Measurements from ENCODE around the gene TNS3.
"Not testable (repeated sequence)": the region's sequence is repeated elsewhere in the genome, so short reads cannot be mapped to it uniquely, and the experiment has no call there.

The TNS3 gene

DNA sequence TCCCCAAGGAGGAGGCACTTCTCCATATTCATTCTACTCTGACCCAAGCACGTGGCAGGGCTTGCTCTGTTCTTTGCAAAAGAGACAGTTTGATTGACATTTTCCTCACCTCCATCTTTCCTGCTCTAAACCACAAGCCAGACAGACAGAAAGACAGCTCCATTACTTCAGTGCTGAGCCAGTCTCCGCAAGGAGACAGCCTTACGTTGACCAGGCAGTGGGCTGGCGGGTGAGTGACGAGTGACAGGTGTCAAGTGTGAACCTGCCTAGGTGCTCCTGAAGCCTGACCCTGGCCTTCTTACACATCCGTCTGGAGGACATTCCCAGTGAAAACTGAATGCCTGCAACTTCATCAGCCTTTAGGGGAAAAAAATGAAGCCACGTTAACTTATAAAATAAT is 314.6 kb downstream of the TNS3 start:
- Histone ChIP-seq H3K27ac (no peak overlapping the region), H3K9me3 (ENCODE audit: severe bottlenecking) (no peaks in the 10 kb centered on the region), H3K4me3 (ENCODE audit: low read depth, low read length) (no peak overlapping the region), H3K36me3 (no peaks in the 10 kb centered on the region), H3K27me3 (ENCODE audit: insufficient read depth, low read depth, severe bottlenecking) (no peaks in the 10 kb centered on the region)
- DNase-seq: no peak
- TF ChIP-seq, protein P1, sequence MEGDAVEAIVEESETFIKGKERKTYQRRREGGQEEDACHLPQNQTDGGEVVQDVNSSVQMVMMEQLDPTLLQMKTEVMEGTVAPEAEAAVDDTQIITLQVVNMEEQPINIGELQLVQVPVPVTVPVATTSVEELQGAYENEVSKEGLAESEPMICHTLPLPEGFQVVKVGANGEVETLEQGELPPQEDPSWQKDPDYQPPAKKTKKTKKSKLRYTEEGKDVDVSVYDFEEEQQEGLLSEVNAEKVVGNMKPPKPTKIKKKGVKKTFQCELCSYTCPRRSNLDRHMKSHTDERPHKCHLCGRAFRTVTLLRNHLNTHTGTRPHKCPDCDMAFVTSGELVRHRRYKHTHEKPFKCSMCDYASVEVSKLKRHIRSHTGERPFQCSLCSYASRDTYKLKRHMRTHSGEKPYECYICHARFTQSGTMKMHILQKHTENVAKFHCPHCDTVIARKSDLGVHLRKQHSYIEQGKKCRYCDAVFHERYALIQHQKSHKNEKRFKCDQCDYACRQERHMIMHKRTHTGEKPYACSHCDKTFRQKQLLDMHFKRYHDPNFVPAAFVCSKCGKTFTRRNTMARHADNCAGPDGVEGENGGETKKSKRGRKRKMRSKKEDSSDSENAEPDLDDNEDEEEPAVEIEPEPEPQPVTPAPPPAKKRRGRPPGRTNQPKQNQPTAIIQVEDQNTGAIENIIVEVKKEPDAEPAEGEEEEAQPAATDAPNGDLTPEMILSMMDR (IDR thresholded peaks at IDR 0.05; ENCODE audit: low read depth, low read length): no peak

DNA sequence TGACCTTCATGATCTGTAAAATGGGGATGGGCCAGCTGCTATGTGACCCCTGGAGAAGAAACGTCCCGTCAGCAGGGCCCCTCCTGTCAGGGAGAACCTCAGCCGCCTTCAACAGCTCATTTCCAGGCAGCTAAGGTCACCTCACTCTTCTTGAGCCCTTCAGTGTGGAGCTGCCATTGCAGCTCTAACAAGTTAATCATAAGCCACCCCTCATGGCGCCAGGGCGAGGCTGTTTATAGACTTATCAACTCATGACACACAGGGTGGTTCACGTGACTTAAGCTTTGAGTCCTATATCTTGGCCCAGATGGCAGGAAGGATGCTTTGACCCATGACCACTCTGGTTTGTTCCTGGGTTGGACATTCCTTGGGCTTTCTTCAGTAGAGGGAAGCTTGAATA is 315.1 kb downstream of the TNS3 start:
- H3K27ac ChIP-seq: no peak overlapping the region
- H3K36me3 ChIP-seq: no peaks in the 10 kb centered on the region
- H3K4me3 ChIP-seq (ENCODE audit: low read depth, low read length): no peak overlapping the region
- no peak for DNase-seq
- H3K27me3 ChIP-seq (ENCODE audit: insufficient read depth, low read depth, severe bottlenecking): no peaks in the 10 kb centered on the region
- no peaks in the 10 kb centered on the region for H3K9me3 ChIP-seq (ENCODE audit: severe bottlenecking)
- TF ChIP-seq, protein P1 (IDR thresholded peaks at IDR 0.05; ENCODE audit: low read depth, low read length): no peak

DNA sequence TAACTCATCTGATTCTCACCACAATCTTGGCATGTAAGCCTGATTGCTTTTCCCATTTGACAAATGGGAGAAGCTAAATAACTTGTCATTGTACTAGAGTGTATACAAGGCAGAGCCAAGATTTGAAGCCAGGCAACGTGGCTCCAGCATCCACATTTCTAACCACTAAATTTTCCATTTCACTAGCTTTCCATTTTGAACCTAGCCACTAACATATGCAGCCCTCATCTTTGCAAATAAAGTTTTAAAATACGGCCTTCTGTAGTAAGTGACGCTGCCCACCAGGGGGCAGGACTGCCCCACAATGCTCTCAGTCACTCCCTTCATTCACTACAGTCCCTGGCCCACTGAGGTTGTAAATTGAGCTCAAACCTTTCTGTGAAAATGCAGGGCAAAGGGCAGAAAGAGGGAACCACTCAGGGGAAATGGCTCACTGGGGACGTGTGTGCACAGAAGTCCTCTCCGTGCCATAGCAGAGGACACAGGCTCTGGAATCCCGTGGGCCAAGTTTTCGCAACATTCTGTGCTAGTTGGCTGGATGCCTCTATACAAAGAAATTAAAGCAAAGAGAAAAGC is 315.7 kb downstream of the TNS3 start:
- Histone ChIP-seq H3K4me3 (ENCODE audit: low read depth, low read length) (no peak overlapping the region), H3K36me3 (no peaks in the 10 kb centered on the region), H3K27me3 (ENCODE audit: insufficient read depth, low read depth, severe bottlenecking) (no peaks in the 10 kb centered on the region), H3K27ac (no peak overlapping the region), H3K9me3 (ENCODE audit: severe bottlenecking) (no peaks in the 10 kb centered on the region)
- TF ChIP-seq, protein P1 (IDR thresholded peaks at IDR 0.05; ENCODE audit: low read depth, low read length): peak; percentile 81
- peak; percentile 42 for DNase-seq

DNA sequence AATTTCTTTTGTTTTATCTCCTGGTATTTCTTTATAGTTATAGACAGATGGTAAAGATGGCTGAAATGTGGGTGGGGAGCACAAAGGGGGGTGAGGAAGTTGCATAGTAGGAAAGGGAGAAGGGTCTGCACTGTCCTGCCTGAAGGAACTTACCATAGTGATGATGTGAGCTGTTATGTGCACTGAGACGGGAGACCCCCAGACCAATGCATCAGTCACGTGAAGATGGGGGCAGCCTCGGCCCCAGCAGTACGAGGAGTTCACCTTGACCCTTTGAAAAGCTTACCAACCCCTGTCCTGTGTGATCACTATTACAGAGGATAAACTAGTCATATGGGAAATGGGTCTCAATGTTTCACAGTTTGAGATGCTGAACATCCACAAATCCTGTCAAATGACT is 316.3 kb downstream of the TNS3 start:
- no peaks in the 10 kb centered on the region for H3K36me3 ChIP-seq
- H3K4me3 ChIP-seq (ENCODE audit: low read depth, low read length): no peak overlapping the region
- no peak for DNase-seq
- no peaks in the 10 kb centered on the region for H3K27me3 ChIP-seq (ENCODE audit: insufficient read depth, low read depth, severe bottlenecking)
- H3K27ac ChIP-seq: no peak overlapping the region
- no peaks in the 10 kb centered on the region for H3K9me3 ChIP-seq (ENCODE audit: severe bottlenecking)
- TF ChIP-seq, protein P1 (IDR thresholded peaks at IDR 0.05; ENCODE audit: low read depth, low read length): no peak

DNA sequence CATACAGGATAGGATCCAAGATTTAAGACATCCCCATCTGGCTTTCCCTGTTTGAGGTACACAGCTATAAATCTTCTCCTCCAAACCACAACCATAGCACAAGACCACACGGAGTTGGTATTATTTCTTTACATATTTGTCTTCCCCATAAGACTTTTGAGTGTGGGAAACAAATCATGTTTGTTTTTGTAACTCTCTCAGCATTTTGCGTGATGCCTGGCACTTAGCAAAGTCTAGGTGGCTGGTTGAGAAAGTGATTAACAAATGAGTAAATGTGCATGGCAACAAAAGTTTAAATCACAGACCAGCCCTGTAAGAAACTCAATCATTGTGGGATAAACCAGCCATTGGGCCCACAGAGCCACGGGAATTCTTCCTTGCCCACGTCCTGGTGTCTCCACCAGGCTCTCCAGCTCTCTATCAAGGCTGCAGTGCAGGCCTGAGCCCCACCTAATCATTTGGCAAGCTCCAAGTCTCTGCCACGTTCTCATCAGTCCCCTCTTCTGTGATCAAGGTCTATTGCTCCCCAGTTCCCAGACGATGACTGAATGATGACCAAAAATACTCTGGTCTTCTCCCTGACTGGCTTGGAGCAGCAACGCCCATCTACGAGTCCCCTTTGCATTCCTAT is 317.8 kb downstream of the TNS3 start:
- H3K9me3 ChIP-seq (ENCODE audit: severe bottlenecking): no peaks in the 10 kb centered on the region
- H3K36me3 ChIP-seq: no peaks in the 10 kb centered on the region
- TF ChIP-seq, protein P1 (IDR thresholded peaks at IDR 0.05; ENCODE audit: low read depth, low read length): no peak
- H3K4me3 ChIP-seq (ENCODE audit: low read depth, low read length): no peak overlapping the region
- DNase-seq: no peak
- no peaks in the 10 kb centered on the region for H3K27me3 ChIP-seq (ENCODE audit: insufficient read depth, low read depth, severe bottlenecking)
- no peak overlapping the region for H3K27ac ChIP-seq

DNA sequence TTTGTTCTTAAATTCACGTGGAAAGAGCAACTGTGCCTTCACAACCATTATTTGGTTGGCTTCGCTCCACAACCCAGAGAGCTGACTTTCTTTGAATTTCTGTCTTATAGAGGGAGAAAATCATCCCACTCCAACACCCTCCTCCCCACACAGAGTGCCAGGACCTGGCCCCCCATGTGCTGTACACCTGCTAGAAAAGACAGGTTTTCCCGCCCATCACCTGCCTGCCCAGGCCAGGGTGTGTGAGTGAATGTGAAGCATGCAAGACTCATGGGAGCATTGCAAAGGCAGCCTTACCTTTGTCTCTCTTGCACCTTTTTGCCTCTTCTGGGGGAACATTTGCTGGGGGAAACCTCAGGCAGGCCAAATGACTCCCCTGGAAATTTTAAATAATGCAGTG is 319.0 kb downstream of the TNS3 start:
- TF ChIP-seq, protein P1 (IDR thresholded peaks at IDR 0.05; ENCODE audit: low read depth, low read length): no peak
- Histone ChIP-seq H3K27me3 (ENCODE audit: insufficient read depth, low read depth, severe bottlenecking) (no peaks in the 10 kb centered on the region), H3K27ac (no peak overlapping the region), H3K4me3 (ENCODE audit: low read depth, low read length) (no peak overlapping the region), H3K9me3 (ENCODE audit: severe bottlenecking) (no peaks in the 10 kb centered on the region), H3K36me3 (no peaks in the 10 kb centered on the region)
- DNase-seq: no peak

DNA sequence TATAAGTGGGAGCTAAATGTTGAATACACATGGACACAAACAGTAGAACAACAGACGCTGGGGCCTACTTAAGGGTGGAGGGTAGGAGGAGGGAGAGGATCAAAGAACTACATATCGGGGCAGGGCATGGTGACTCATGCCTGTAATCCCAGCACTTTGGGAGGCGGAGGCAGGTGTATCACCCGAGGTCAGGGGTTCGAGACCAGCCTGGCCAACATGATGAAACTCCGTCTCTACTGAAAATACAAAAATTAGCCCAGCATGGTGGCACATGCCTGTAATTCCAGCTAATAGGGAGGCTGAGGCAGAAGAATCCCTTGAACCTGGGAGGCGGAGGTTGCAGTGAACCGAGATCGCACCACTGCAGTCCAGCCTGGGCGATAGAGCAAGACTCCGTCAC is 319.8 kb downstream of the TNS3 start:
- DNase-seq; H3K36me3 ChIP-seq; H3K4me3 ChIP-seq (ENCODE audit: low read depth, low read length); H3K27ac ChIP-seq; H3K9me3 ChIP-seq (ENCODE audit: severe bottlenecking); H3K27me3 ChIP-seq (ENCODE audit: insufficient read depth, low read depth, severe bottlenecking): not testable (repeated sequence)
